SIG-M5 treated with dmso at 0.1 percent for 504 hours (cell line): Measurements from ENCODE around the gene CACNG3.
"Not testable (repeated sequence)": the region's sequence is repeated elsewhere in the genome, so short reads cannot be mapped to it uniquely, and the experiment has no call there.

Source experiments
- DNase-seq: peaks from one replicate; lab custom pipeline; 2025; ENCODE audit not compliant: unreplicated experiment; lab: John Stamatoyannopoulos, UW

The CACNG3 gene

GRCh38 chr16:24328835-24329452 is 72.8 kb downstream of the CACNG3 start:
- DNase-seq = no peak

GRCh38 chr16:24332178-24332577 is 76.0 kb downstream of the CACNG3 start:
- DNase-seq = no peak

DNA sequence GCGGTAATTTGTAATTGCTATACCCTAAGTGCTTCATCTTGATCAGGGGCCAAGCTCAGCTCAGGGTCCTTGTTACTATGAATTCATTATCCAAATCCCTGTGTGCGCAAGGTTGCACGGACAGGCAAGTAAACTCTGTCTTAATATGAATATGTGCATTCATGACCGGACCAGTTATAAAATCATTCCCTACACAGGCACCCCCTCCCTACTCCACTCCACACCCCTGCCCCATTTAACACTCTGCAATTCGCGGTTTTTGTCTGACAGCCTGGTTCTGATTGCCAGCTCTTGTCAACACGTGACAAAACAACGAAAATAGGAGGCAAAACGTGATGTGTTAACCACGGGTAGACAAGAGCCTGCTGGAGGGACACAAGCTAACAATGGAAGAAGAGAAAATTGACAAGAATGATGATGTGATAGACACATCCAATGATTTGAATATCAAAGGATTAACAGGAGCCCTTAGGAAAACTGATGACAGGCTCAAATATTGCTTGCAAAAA is 76.5 kb downstream of the CACNG3 start:
- no peak for DNase-seq

- no peak for DNase-seq
Observed at GRCh38 chr16:24336491-24336890, 80.4 kb downstream of the CACNG3 start.

- no peak for DNase-seq
Observed at GRCh38 chr16:24337013-24337412, 80.9 kb downstream of the CACNG3 start.

DNA sequence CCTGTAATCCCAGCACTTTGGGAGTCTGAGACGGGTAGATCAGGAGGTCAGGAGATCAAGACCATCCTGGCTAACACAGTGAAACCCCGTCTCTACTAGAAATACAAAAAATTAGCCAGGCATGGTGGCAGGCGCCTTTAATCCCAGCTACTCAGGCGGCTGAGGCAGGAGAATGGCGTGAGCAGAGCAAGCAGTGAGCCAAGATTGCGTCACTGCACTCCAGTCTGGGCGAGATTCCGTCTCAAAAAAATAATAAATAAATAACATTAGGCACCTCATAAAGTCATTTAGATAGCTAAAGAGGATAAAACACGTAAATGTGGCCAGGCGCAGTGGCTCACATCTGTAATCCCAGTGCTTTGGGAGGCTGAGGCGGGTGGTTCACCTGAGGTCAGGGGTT is 87.7 kb downstream of the CACNG3 start:
- DNase-seq = not testable (repeated sequence)

- no peak for DNase-seq
Observed at GRCh38 chr16:24344784-24345183, 88.6 kb downstream of the CACNG3 start.

GRCh38 chr16:24345704-24346103 is 89.6 kb downstream of the CACNG3 start:
- no peak for DNase-seq

DNA sequence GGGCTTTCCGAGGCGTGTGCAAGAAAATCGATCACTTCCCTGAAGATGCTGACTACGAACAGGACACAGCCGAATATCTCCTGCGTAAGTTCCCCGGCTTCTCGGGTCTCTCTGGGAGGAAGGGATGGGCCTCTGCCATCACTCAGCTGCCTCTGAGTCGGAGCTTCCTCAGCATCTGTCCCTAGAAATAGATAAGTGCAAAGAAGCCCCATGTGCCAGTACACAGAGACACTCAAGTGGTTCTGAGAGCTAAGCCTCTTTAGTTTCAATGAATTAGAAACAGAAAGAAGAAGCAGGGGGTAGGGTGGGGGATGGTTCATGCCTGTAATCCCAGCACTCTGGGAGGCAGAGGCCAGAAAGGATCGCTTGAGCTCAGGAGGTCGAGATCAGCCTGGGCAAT is 90.6 kb downstream of the CACNG3 start:
- no peak for DNase-seq

DNA sequence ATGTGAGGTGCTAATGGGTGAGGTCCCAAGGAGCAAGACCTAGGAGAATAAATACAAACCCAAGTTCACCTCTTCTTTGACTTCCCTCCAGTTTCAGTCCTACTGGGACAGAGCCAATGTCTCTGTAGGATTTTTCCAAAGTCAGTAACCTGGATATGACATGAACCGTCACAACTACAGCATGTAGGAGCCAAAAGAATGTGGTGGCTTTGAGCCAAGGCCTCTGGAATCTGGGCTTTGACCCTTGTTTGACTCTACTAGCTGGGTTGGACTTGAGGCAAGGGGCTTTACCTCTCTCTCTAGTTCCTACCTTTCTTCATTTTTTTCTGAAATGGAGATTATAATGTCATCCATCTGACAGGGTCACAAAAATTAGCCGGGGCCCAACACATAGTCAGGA is 91.4 kb downstream of the CACNG3 start:
- no peak for DNase-seq

GRCh38 chr16:24348545-24349290 is 92.6 kb downstream of the CACNG3 start:
- DNase-seq = no peak

- no peak for DNase-seq
Observed at GRCh38 chr16:24349320-24349719, 93.2 kb downstream of the CACNG3 start.

DNA sequence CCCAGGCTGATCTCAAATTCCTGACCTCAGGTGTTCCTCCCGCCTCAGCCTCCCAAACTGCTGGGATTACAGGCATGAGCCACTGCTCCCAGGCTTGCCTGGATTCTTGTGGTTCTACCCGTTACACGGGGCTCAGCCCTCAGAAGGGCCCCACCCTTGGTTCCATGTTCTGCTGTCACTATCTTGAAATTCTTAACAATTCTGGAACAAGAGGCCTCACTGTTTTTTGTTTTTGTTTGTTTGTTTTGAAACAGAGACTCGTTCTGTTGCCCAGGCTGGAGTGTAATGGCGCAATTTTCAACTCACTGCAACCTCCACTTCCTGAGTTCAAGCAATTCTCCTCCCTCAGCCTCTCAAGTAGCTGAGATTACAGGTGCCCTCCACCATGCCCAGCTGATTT is 96.6 kb downstream of the CACNG3 start:
- DNase-seq = no peak

- no peak for DNase-seq
Observed at GRCh38 chr16:24353622-24354021, 97.5 kb downstream of the CACNG3 start.

GRCh38 chr16:24357511-24357910 is 101.4 kb downstream of the CACNG3 start:
- no peak for DNase-seq

- no peak for DNase-seq
Observed at GRCh38 chr16:24358117-24358516, 102.0 kb downstream of the CACNG3 start.

DNA sequence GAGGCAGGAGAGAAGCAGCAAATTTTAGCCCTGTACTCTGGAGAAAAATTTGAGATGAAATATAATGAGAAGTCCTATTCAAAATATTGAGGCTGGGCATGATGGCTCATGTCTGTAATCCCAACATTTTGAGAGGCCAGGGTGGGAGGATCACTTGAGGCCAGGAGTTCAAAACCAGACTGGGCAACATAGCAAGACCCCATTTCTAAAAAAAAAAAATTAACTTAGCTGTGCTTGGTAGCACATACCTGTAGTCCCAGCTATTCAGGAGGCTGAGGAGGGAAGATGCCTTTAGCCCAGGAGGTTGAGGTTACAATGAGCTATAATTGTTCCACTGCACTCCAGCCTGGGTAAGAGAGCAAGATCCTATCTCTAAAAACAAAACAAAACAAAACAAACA is 103.4 kb downstream of the CACNG3 start:
- no peak for DNase-seq

DNA sequence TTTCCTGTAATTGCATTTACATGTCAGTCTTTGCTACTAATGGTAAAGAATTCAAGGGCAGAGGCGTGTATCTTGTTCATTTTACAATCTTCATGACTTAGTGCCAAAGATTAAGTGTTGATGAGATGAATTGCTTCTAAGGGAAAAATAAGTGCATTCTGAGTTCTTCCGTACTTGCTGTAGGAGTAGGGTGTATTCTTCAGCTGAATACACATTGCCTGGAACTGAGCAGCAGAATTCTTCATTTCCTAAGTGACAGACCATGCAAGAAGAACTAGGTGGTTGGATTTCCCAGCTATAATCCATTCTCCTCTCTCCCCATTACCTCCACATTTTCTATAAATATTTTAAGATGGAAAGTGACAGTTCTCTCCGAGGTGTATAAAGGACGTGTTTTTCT is 104.8 kb downstream of the CACNG3 start:
- DNase-seq = no peak

DNA sequence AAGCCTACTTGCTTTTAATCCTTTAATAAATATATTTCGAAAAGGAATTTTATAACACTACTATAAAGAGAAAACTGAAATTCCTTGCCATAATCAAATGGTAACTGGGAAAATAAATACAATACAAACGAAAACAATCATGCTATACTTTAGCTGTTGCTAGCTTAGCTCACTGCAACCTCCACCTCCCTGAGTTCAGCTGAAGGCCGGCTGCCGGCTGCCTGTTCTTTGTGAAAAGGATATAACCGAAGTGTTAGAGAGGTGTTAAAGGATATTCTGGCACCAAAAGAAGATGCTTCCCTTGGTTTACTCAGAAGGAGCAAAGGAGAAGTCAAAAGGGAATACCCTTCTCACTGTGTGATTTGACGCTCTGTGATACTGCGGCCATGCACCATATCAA is 108.5 kb downstream of the CACNG3 start:
- no peak for DNase-seq

- DNase-seq = no peak
Observed at GRCh38 chr16:24367186-24367710, 111.1 kb downstream of the CACNG3 start.

DNA sequence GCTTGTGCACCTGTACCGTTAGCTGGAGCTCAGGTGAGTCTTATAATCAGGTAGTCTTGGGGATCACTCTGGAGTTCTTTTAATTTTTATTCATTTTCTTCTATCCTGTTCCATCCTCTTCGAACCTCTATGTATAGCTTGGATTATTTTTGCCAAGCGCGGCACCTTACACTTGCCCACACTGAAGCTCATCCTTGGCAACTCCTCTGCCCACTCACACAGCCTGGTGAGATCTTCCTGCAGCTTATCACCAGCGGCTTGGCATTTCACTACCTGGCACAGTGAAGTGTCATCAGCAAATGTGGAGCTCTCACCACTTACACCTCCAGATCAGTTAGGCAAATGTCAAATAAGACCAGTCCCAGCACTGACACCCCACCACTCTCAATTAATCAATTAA is 116.7 kb downstream of the CACNG3 start:
- no peak for DNase-seq

GRCh38 chr16:24378999-24379398 is 122.9 kb downstream of the CACNG3 start:
- DNase-seq = no peak
